Fibroblast of pulmonary artery (primary cell): ENCODE measurements around the gene ZBTB49.
"Not testable (repeated sequence)": the region's sequence is repeated elsewhere in the genome, so short reads cannot be mapped to it uniquely, and the experiment has no call there.

Experiments
- DNase-seq: peaks from one replicate; pipeline ENCODE4 v3.0.0-alpha.2; 2010; ENCODE audit warnings: low read depth
- H3K4me3 ChIP-seq: replicated peaks from 2 replicates; pipeline ENCODE4 v1.5.1; 2011; ENCODE audit warnings: low read depth, mild to moderate bottlenecking, control low read depth, low read length, moderate library complexity
- TF ChIP-seq, protein P1 (sequence below): IDR thresholded peaks from 2 replicates; pipeline ENCODE4 v1.5.1; 2011; ENCODE audit warnings: mild to moderate bottlenecking, control low read depth, low read length, inconsistent platforms; ENCODE audit errors: missing control alignments

ZBTB49 gene

GRCh38 chr4:4339504-4340085 is 49.5 kb downstream of the ZBTB49 start:
- no peak overlapping the region for H3K4me3 ChIP-seq
- DNase-seq: peak; percentile 74

DNA sequence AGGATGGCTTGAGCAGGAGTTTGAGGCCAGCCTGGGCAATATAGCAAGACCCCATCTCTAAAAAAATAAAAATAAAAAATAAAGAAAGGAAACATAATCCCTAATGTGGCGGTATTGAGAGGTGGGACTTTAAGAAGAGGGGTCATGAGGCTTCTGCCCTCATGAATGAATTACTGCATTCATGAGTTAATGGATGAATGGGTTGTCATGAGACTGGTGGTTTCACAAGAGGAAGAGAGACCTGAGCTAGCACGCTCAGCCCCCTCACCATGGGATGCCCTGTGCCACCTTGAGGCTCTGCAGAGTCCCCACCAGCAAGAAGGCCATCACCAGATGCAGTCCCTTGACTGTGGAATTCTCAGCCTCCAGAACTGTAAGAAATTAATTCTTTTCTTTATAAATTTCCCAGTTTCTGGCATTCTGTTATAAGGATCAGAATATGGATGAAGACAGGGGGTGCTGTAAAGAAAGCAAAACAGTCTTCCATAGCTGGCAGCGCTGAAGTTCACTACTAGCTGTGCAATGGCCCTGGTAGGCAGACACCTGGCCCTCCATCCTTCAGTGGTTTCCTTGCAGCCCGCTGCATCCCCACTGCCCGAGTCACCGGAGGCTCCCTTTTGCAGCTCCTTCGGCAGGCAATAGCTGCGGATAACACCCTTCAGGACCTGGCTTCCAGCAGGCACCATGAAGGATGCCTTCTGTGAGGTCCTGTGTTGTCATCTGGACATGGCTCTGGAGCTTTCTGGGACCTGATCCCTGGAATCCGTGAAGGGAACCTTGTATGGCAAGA is 52.0 kb downstream of the ZBTB49 start:
- no peak for DNase-seq

More at GRCh38 chr4:4339504-4340085, 49.5 kb downstream of the ZBTB49 start:
- TF ChIP-seq, protein P1, sequence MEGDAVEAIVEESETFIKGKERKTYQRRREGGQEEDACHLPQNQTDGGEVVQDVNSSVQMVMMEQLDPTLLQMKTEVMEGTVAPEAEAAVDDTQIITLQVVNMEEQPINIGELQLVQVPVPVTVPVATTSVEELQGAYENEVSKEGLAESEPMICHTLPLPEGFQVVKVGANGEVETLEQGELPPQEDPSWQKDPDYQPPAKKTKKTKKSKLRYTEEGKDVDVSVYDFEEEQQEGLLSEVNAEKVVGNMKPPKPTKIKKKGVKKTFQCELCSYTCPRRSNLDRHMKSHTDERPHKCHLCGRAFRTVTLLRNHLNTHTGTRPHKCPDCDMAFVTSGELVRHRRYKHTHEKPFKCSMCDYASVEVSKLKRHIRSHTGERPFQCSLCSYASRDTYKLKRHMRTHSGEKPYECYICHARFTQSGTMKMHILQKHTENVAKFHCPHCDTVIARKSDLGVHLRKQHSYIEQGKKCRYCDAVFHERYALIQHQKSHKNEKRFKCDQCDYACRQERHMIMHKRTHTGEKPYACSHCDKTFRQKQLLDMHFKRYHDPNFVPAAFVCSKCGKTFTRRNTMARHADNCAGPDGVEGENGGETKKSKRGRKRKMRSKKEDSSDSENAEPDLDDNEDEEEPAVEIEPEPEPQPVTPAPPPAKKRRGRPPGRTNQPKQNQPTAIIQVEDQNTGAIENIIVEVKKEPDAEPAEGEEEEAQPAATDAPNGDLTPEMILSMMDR: no peak

DNA sequence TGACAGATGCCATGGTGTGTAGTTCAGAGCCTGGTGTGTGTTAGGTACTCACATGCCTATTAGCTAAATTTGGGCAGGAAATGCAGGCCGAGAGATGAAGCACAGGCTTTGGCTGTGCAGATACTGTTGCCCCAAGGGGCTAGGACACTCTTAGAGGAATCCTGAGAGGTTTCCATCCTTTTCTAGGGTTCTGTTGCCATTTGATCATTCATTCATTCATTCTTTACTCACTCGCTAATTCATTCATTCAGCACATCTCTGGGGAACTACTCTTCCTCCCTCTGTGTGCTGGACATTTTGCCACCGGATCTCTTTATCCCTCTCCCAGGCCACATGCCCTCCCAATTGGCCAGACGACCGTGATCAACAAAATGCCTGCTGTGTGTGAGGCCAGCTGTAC is 53.0 kb downstream of the ZBTB49 start:
- no peak overlapping the region for H3K4me3 ChIP-seq
- DNase-seq: no peak
- TF ChIP-seq, protein P1: no peak

More for the DNA sequence above, 52.0 kb downstream of the ZBTB49 start:
- H3K4me3 ChIP-seq: no peak overlapping the region
- TF ChIP-seq, protein P1: no peak

DNA sequence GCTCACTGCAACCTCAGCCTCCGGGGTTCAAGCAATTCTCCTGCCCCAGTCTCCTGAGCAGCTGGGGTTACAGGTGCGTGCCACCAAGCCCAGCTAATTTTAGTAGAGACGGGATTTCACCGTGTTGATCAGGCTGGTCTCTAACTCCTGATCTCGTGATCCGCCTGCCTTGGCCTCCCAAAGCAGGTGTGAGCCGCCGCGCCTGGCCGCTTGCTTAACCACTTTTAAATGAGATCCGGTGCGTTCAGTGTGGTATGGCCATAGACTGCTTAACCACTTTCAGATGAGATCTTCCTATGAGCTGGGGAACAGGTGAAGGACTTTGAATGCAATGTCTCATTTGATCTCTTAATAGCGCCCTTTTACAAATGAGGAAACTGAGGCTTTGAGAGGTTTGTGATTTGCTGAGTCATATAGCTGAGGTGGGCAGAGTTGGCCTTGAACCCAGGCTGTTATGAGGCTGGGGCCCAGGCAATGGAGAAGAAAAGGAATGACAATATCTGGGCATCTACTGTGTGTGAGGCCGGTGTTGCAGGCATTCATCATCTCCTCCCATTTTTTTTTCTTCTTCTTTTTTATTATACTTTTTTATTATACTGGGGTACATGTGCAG is 55.0 kb downstream of the ZBTB49 start:
- H3K4me3 ChIP-seq: no peak overlapping the region
- no peak for DNase-seq
- TF ChIP-seq, protein P1: no peak

DNA sequence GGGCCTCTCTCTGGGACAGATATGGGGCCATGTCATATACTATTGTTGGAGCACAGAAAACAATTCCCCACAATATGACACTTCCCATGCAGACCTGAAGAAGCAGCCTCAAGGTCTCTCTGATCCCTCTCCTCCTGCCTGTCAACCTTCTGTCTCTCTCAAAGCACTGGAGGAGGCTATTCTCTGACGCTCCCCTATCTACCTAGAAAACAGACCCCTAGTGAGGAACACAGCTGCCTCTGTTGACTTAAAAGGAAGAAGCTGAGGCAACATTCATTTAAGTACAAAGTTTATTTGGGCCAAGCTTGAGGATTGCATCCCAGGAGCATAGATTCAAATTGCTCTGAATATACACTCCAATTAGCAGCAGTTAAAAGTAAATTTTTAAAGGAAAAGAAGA is 57.5 kb downstream of the ZBTB49 start:
- DNase-seq: no peak
- H3K4me3 ChIP-seq: no peak overlapping the region
- TF ChIP-seq, protein P1: no peak

DNA sequence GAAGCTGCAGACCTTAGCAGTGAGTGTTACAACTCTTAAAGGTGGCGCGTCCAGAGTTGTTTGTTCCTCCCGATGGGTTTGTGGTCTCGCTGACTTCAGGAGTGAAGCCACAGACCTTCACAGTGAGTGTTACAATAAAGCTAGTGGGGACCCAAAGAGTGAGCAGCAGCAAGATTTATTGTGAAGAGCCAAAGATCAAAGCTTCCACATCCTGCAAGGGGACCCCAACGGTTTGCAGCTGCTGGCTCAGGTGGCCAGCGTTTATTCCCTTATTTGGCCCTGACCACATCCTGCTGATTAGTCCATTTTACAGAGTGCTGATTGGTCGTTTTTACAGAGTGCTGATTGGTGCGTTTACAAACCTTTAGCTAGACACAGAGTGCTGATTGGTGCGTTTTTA is 58.5 kb downstream of the ZBTB49 start:
- H3K4me3 ChIP-seq, DNase-seq: not testable (repeated sequence)

DNA sequence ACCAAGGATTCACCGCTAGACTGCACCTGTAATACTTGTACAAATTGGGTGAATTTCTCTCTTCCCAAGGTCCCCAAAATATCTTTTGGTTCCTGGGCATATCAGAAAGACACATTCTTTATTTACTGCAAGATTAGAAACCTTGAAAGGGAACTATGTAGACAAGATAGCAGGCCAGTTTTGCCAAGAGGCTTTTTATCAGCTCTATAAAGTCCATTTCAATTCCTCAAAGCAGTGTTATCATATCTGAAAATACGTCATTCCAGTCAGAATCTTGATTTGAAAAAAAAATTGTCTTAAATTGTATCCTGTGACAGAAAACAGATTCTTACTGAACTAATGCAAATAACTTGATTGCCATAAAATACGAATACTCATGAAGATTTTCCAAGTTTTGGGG is 59.8 kb downstream of the ZBTB49 start:
- no peak for DNase-seq
- H3K4me3 ChIP-seq: no peak overlapping the region
- TF ChIP-seq, protein P1: no peak
